ENCODE results near the gene HSFX4. TPM values are rescaled to one million over a fixed set of nuclear protein-coding genes. Genes with fewer than 3 reads are reported as not detected.

The HSFX4 gene
- total and polyA plus RNA-seq, 2 donors (not counting 3 experiments of a cell fraction or from before 2014, with no cell fraction given): not detected

GRCh38 chrX:149939655-149939904 lies 10.2 kb downstream of the HSFX4 start:
- peak overlapping the region; percentile 82 for H3K27ac ChIP-seq (ENCODE audit: insufficient read depth, low read depth, low read length)
- no peaks in the 10 kb centered on the region for H3K27me3 ChIP-seq (ENCODE audit: control insufficient read depth in 2 of 2, insufficient read depth in 2 of 2, low read length in 2 of 2)
- intact Hi-C loops (cut with micrococcal nuclease): loop anchor here (10.0 kb wide), 1 partner anchor 435 kb away; the partner anchor contains the start of gene IDS
- BruUV-seq (replicated peaks): no TSS peak
- no peak for DNase-seq (ENCODE audit: low read depth, low spot score)
- H3K36me3 ChIP-seq (ENCODE audit: control insufficient read depth in 2 of 2, extremely low read depth in 1 of 2, insufficient read depth in 2 of 2, low read length in 2 of 2): no peaks in the 10 kb centered on the region
- peak overlapping the region; percentile 43 to 71 (median 45) for H3K4me3 ChIP-seq (replicated peaks in 1 of 3; ENCODE audit: insufficient read depth in 1 of 3, low read depth in 1 of 3, low read length in 3 of 3)
- CTCF ChIA-PET: interaction anchor here (1.3 to 3.3 kb wide), 3 partner anchors 11 to 425 kb away, joined by 3 to 24 read pairs (median 4); partner anchors contain the start of gene MAMLD1
- H3K9ac ChIP-seq (replicated peaks; ENCODE audit: extremely low read depth, insufficient read depth, low read length): peak overlapping the region; percentile 77
- TF ChIP-seq JUN (IDR thresholded peaks at IDR 0.05; ENCODE audit: borderline replicate concordance, insufficient read depth, insufficient read length, low read depth): no peak
- TF ChIP-seq MAX (IDR thresholded peaks at IDR 0.05; ENCODE audit: insufficient read depth, insufficient read length): no peak
- no peak for TF ChIP-seq POLR2AphosphoS5 (IDR thresholded peaks at IDR 0.05; ENCODE audit: insufficient read depth, low read depth, low read length)
- TF ChIP-seq CTCF (IDR thresholded peaks at IDR 0.05; ENCODE audit: extremely low read depth in 1 of 2, insufficient read depth in 1 of 2, low read depth in 1 of 2, low read length in 2 of 2): no peak
- TF ChIP-seq POLR2A (IDR thresholded peaks at IDR 0.05; ENCODE audit: low read depth, low read length): no peak
- no peak for TF ChIP-seq FOS (IDR thresholded peaks at IDR 0.05; ENCODE audit: borderline replicate concordance, insufficient read depth, low read length)
- TF ChIP-seq GATA2 (IDR thresholded peaks at IDR 0.05; ENCODE audit: insufficient read depth, insufficient read length, low read depth, low read length): no peak
- no peak for TF ChIP-seq MYC (IDR thresholded peaks at IDR 0.05; ENCODE audit: low read depth, low read length)
- TF ChIP-seq EZH2 (IDR thresholded peaks at IDR 0.05; ENCODE audit: borderline replicate concordance, low read depth, low read length, severe bottlenecking): no peak
- H3K9me1 ChIP-seq (replicated peaks; ENCODE audit: control insufficient read depth, extremely low read depth, insufficient read depth, low read length): no peaks in the 10 kb centered on the region
- H3K79me2 ChIP-seq (ENCODE audit: control insufficient read depth, insufficient read depth, low read length): peaks cover 7% of the 10 kb centered on the region
- POLR2A ChIA-PET: interaction anchor here (0.7 to 1.8 kb wide), 5 partner anchors 123 to 569 kb away, joined by 3 to 5 read pairs (median 3); no protein-coding TSS in a partner anchor
- peak overlapping the region; percentile 58 for H3K4me2 ChIP-seq (ENCODE audit: insufficient read depth, low read length)
- H2AFZ ChIP-seq (ENCODE audit: low read depth, low read length): peak overlapping the region; percentile 24
- peaks cover 2% of the 10 kb centered on the region for H3K4me1 ChIP-seq (ENCODE audit: control insufficient read depth, extremely low read depth, insufficient read depth, low read length)
- no peaks in the 10 kb centered on the region for H4K20me1 ChIP-seq (replicated peaks; ENCODE audit: control insufficient read depth, extremely low read depth, insufficient read depth, low read length)
- dilution Hi-C loops (cut with MboI; ENCODE audit: extremely low pct_ligation_motif_present, low sequenced_read_pairs): no loop called here
- H3K9me3 ChIP-seq (replicated peaks; ENCODE audit: control insufficient read depth, insufficient read depth, low read length): no peaks in the 10 kb centered on the region
- FAIRE-seq: no peak

Measured in endothelial cell of umbilical vein (primary cell).